ENCODE measurements around the gene CEP170B.

Gene CEP170B

DNA sequence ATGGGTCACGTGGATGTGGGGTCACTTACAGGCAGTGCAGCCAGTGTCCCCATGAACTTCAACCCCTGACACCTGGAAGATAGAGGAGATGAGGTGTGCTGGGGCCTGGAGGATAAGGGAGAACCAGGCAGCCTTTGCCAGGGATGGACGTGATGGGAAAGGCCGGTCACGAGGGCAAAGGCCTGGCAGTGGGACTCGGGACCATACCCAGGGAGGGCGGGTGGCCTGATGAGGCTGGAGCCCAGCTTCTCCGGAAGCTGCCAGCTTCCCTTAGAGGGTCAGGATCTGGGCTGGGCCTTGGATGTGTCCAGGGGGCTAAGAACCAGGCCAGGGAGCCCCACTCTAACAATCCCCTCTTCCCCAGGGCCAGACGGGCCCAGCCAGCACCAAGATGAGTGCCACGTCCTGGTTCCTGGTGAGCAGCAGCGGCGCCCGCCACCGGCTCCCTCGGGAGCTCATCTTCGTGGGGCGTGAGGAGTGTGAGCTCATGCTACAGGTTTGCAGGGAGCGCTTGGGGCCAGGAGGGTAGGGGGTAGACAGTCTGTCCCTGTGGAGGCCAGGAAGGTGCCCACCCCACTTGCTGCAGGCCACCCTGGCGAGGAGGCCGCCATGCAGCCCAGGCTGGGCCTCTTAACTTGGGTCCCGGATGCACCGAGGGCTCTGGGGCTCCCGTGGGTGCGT, 3.1 kb downstream of the CEP170B start:
- DNase-seq: no peak

DNA sequence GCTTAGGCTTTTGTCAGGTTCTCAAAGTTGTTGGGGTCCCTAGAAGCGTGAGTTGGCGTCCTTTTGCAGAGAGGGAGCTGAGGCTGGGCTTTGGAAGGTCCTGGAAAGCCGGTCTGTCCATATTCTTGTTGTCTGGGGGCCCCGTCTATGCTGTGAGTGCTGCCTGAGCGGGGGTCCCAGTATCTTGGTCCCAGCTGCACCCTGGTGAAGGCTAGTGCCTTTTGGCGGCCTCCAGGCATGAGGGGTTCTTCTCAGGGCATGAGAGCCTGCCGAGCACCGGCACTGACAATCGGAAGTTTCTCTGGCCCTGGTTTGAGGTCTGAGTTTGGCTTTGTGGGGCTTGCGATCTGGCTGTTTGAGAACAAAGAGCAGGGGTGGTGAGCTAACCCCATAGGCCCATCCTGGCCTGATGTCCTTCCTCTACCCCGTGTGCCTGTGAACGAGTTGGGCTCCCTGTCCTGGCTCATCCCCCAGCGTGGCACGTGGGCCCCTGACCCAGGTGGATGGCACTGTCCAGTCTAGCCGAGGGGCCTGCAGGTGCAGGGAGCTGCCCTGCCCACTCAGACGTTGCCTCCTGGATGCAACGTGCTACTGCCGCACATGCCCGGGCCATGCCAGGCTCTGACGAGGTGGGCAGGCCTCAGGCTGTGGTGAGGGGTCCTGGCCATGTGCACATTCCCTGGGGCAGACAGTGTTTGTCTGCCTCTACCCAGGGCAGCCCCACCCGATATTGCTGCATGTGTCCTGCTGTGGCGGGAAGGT, 3.9 kb downstream of the CEP170B start:
- no peak for DNase-seq

DNA sequence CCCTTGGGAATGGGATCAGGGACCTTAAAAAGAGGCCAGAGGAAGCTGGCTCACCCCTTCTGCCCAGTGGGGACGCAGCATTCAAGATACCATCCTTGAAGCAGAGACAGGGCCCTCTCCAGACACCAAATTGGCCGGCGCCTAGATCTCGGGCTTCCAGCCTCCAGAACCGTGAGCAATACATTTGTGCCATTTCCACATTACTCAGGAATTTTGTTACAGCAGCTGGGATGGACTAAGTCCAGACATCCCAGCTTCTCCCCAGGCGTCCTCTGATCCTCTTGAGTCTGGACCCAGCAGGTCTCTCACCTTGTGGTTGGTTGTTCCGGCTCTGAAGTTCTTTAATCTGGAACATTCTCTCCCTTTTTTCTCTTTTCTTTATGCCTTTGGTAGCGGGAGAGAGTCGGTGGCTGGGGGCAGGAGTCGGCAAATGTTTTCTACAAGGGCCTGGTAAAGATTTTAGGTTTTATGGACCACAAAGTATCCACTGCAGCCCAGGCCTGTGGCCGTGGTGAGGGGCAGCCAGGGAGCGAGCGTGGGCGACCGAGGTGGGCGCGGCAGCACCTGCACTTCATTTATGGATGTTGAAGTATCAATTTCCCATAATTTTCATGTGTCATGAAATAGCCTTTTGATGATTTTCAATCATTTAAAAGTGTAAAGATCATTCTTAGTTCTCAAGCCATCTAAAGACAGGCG, 4.8 kb downstream of the CEP170B start:
- no peak for DNase-seq

GRCh38 chr14:104870368-104871144, 5.5 kb downstream of the CEP170B start:
- peak; percentile 39 for DNase-seq

DNA sequence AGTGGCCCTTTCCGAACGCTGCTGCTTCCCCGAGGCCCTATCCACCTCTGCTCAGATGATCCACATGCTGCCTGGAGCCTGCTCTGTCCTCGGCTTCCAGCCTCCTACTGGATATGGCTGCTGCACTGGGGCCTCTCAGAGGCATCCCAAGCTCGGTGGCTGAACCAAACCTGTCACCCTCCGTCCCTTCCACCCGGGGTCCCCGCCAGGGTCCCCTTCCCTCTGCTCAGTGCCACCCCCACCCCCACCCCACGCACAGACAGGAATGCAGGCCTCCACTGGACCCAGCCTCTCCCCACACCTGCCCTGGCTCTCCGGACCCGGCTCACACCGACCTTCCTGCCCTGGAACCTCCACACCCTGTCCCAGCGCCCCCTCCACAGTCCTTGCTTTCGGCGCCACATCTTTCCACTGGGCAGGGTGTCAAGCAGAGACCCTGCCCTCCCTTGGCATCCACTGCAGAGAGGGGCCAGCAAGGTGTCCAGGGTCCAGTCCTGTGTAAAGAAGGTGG, 6.1 kb downstream of the CEP170B start:
- DNase-seq: no peak

DNA sequence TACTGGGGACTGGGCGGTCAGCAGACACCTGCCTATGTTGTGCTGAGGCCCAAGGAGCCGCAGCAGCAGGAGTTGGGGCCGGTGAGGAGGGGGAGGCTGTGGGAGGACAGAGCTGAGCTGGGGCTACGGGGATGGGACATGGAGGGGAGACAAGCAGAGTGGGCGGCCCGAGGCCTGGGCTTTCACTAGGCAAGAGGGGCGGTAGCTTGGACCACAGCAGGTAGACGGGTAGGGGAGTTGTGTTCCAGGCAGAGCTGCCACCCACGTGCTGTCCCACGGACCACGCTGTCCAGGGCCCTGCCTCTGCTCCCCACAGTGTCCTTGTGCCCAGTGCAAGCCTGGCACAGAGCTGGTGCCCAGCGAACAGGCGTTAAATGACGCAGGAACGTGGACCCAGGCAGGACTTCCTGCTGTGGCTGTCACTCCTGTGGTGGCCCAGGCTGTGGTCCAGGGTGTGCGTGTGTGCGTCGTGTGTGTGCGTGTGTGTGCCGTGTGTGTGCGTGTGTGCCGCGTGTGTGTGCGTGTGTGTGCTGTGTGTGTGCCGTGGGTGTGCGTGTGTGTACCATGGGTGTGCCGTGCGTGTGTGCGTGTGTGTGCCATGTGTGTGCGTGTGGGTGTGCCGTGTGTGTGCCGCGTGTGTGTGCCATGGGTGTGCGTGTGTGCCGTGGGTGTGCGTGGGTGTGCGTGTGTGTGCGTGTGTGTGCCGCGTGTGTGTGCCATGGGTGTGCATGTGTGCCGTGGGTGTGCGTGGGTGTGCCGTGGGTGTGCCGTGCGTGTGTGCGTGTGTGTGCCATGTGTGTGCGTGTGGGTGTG, 6.8 kb downstream of the CEP170B start:
- DNase-seq: no peak

GRCh38 chr14:104872469-104873341, 7.6 kb downstream of the CEP170B start:
- no peak for DNase-seq

DNA sequence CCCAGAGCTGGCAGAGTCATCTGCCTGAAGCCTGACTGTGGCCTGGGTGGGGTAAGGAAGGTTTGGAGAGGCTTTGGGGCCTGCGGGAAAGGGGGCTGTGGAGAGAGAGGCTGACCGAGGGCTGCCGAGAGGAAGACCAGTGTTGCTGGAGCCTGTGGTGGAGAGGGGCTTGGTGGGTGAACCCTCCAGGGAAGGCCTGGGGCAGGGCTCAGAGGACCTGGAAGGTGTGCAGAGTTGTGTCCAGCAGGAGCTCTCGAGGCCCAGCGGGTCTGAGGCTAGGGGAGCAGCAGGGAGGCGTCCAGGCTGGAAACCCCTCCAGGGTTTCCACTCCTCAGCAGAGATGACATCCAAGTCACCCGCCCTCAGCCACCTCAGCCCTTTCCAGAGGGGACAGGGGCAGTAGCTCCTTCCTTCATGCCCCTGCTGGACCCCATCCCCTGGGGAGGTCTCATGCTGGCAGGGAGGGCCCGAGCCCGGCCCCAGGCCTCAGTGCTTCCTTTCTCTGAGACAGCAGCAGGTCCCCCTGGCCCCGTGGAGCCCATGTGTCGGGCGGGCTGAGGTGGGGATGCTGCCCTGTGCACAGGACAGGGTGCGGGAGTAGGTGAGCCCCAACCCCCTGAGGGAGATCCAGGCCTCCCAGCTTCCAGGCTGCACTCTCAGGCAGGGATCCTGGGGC, 8.4 kb downstream of the CEP170B start:
- DNase-seq: no peak

GRCh38 chr14:104874110-104874531, 9.1 kb downstream of the CEP170B start:
- no peak for DNase-seq

DNA sequence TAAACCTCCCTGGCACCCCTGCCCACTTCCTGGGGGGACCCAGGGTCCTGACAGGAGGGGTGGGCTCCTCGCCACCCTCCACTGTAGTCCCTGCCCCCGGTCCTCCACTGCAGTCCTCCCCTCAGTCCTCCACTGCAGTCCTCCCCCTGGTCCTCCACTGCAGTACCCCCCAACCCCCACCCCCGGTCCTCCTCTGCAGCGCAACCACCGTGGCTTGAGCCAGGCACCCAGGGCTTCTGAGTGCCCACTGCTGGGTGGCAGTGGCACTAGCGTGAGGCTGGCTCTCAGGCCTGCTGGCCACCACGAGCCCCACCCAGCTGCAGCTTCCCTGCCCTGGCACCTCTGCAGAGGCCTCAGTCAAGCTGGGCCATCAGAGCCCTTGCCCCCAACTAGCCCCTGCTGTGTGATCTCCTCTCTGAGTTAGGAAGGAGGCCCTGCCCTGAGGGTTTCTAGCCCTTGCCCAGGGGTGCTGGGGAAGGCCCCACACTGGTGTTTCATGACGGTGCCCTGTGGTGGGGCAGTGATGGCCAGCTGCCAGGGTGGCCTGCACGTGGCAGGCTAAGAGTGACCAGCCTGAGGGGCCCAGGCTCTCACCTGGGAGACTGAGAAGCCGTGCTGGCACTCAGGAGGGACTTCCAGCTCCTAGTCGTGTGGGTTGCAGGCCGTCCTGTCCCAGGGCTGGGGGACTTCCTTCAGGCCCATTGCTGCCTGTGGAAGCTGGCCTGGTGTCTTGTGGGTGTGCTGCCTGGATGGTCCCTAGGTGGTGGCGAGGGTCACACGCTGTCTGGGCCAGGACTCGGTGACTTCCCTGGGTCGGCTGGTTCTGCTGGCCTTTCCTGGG, 9.7 kb downstream of the CEP170B start:
- no peak for DNase-seq

GRCh38 chr14:104875412-104875751, 10.3 kb downstream of the CEP170B start:
- no peak for DNase-seq

GRCh38 chr14:104875811-104876210, 10.7 kb downstream of the CEP170B start:
- no peak for DNase-seq

DNA sequence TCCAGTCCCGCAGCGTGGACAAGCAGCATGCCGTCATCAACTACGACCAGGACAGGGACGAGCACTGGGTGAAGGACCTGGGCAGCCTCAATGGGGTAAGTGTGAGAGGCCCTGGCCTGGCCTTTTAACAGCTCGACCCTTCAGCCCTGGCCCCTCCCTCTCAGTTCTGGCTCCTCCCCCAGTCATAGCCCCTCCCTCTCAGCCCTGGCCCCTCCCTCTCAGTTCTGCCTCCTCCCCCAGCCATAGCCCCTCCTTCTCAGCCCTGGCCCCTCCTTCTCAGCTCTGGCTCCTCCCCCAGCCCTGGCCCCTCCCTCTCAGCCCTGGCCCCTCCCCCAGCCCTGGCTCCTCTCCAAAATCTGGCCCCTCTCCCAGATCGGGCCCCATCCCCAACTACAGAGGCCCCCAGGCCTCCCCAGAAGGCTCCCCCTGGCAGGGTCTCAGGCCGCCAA, 11.2 kb downstream of the CEP170B start:
- peak; percentile 29 for DNase-seq

DNA sequence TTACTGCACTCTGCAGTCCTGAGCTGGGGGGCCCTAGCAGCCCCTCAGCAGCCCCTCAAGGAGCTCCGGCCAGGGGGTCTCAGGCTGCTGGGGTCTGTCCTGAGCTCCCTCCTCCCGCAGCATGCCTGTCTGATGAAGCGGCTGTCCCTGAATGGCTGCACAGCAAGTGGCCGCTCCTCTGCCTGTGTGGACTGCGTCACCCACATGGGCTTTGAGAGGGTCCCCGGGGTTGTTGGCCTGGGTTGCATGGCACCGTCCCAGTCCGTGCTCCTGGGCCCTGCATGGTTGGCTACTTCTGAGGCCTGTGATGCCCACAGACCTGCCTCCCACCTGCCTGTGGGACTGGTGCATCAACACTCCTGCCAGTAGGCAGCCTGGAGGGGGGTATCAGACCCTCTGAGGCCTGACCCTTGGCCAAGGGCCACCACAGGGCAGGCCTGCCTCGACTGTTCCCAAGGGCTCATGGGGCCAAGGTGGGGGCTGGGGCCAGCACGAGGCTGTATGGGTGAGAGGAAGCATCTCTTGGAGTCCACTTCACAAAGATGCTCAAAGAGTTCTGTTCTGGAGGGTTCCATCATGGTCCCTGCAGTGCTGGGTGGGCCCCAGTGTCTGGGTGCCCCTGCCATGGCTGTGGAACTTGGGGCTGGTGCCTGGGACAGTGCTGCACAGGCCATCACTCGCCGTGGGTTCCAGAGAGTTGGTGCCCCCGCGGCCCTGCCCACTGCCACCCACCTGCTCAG, 12.2 kb downstream of the CEP170B start:
- DNase-seq: no peak

- no peak for DNase-seq
Measured at GRCh38 chr14:104877806-104878550, 12.9 kb downstream of the CEP170B start.

DNA sequence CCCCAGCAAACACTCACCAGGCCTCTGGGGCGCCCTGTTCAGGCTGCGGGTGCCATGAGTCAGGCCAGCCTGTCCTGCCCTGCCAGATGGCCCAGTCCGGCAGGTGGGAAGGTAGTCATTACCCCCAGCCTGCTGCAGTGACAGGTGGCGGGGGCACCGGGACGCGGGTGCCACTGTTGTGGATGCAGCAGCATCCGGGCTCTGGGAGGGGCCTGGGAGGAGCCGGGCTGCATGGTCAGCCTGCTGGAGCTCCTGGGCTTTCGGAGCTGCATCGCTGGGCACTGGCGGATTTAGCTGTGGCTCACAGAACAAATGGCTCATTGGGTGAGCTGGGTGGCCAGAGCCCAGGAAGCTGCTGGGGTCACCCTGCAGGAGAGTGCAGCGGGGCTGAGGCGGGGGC, 13.5 kb downstream of the CEP170B start:
- DNase-seq: no peak

DNA sequence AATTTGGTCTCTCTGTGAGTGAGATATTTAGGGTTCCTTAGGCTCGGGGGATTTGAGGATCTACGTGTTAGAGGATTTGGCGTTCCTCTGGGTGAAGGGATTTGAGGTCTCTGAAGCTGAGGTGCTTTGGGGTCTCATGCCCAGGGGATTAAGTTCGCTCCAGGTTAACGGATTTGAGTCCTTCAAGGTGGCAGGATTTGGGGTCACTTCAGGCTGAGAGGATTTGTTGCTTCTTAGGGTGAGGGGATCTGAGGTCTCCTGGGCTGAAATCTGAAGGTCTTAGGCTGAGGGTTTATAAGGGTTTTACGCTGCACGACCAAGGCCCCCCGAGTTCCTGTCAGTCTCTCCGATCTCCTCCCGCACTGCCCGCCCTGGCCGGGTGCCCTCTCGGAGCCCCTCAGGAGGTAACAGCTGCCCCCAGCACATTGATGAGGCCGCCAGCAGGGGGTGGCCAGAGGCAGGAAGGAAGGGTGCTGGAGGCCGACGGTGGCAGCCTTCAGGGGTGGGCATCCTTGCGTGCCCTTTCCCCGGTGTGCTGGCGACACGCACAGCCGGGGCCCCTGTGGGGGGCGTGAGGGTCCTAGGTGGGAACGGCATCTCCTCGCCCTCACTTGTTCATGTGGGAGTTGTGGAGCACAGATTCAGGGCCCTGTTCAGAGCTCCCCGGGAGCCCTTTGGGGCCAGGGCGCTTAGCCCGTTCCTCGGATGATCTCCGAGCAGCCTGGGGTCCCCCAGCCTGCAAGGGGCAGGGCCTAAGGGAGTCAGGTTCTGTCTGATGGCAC, 14.3 kb downstream of the CEP170B start:
- DNase-seq: no peak
